Frontal cortex (tissue), 1 donor: ENCODE results near the gene DDIAS. TPM values are rescaled to one million over a fixed set of nuclear protein-coding genes. Genes with fewer than 3 reads are reported as not detected.

ENCODE experiments used
- total RNA-seq: library from RNA; depleted of rRNA; stranded (reverse); fragments of >200 nt; gene quantifications from one replicate; pipeline ENCODE4 v1.2.3, GENCODE V29; 2014

Gene DDIAS
- total RNA-seq, 1 donor from 2014 or later = 1.6 TPM

Other genes starting within 250 kb of the DDIAS start
- 13.0 TPM for gene FAM181B, start 167.9 kb upstream of the DDIAS start, total RNA-seq
- 28.1 TPM for gene PRCP, start 1.3 kb upstream of the DDIAS start, total RNA-seq
- 41.2 TPM for gene RAB30, start 170.2 kb downstream of the DDIAS start, total RNA-seq